Activated CD8-positive, alpha-beta memory T cell treated with anti-CD3 and anti-CD28 coated beads for 48 hours (primary cell): Measurements from ENCODE around the gene TMEM232.
"Not testable (repeated sequence)": the region's sequence is repeated elsewhere in the genome, so short reads cannot be mapped to it uniquely, and the experiment has no call there.

Source experiments
- DNase-seq, 3 experiments: peaks; one replicate each; pipeline ENCODE4 v3.0.0-alpha.2; 2020; ENCODE audit warnings: low read depth in 2 of 3, low spot score in 2 of 3

The TMEM232 gene

DNA sequence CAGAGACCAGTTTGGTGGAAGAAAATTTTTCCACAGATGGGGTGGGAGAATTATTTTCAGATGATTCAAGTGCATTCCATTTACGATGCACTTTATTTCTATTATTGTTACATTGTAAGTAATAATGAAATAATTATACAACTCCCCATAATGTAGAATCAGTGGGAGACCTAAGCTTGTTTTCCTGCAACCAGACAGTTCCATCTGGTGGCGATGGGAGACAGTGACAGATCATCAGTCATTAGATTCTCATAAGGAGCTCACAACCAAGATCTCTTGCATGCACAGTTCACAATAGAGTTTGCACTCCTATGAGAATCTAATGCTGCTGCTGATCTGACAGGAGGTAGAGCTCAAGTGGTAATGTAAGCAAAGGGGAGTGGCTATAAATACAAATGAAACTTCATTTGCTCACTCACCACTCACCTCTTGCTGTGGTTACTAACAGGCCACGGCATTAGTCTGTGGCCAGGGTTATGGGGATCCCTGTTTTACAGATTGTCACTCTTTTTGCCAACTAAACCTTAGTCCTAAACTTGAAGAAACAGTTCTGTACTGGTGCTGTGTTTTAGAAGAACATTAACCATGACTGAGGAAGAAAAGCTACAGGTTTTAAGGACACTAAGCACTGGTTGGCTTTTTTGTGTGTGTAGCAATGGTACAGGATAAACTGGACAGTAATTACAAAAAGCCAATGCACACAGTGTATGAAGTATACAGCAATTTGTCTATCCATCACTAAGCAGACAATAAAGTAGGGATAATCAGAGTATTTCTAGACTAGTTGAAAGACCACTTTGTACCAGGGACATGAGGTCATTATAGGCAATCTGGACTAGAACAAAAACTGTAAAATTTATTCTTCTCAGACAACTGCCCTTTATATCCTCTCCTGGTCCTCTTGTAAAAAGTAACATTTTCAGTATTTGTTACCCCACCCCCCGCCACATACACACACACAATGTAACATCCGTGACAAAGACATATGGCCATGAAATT is 9.9 kb downstream of the TMEM232 start:
- no peak for DNase-seq

- DNase-seq: no peak
These were observed 19.1 kb downstream of the TMEM232 start for GRCh38 chr5:110707260-110707844.

DNA sequence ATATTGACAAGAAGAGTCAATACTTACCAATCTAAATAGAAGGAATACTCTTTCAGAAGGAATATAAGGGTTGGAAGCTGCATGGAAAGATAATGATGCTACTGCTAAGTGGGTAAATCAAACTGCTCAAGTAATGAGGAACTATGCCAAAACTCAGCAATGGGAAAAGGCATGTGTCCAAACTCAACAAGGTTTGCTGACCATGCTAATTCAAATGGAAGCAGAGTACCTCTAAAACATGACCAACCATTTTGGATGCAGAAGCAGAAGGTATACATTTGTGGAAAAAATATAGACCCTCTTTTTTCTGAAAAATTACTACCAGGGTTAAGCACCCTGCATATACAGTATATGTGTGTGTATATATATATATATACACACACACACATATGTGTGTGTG is 21.1 kb downstream of the TMEM232 start:
- DNase-seq: no peak

- no peak for DNase-seq
These were observed 23.0 kb downstream of the TMEM232 start for GRCh38 chr5:110703481-110703880.

- DNase-seq: no peak
These were observed 23.8 kb downstream of the TMEM232 start for GRCh38 chr5:110702704-110703103.

GRCh38 chr5:110702300-110702699 is 24.2 kb downstream of the TMEM232 start:
- no peak for DNase-seq

GRCh38 chr5:110692669-110693068 is 33.8 kb downstream of the TMEM232 start:
- not testable (repeated sequence) for DNase-seq

DNA sequence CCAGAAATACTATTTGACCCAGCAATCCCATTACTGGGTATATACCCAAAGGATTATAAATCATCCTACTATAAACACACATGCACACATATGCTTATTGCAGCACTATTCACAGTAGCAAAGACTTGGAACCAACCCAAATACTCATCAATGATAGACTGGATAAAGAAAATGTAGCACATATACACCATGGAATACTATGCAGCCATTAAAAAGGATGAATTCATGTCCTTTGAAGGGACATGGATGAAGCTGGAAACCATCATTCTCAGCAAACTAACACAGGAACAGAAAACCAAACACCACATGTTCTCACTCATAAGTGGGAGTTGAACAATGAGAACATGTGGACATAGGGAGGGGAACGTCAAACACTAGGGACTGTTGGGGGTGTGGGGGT is 35.9 kb downstream of the TMEM232 start:
- DNase-seq: not testable (repeated sequence)

DNA sequence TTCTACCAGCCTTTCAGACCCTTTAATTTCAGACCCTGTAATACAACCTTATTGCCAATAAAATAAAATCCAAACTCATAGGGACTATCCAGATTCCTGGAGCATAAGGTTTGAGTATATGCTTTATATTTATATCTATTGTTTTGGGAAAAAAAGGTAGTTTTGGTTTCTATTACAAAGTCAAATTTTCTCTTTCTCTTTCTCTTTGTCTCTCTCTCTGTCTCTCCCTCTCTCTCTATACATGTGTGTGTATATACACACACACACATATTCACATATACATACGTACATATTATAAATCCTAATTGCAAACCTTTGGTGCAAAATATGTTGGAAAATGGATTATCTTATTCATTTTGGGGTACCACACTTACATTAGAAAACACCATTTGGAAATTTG is 39.0 kb downstream of the TMEM232 start:
- no peak for DNase-seq

DNA sequence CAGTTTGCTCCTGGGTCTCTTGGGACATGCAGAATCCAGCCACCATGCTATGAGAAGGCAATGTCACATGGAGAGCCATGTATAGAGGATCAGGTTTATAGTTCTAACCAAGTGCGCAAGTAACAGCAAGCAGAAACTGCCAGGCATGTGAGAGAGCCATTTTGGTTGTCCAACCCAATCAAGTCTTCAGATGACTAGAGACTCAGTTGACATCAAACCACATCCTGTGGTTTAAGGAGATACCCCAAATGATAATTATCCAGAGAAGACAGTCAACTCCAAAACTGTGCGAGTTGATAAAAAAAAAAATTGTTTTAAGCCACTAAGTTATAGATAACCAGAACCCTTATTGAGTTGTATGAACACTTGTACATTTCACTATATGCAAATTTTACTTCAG is 40.2 kb downstream of the TMEM232 start:
- DNase-seq: no peak

DNA sequence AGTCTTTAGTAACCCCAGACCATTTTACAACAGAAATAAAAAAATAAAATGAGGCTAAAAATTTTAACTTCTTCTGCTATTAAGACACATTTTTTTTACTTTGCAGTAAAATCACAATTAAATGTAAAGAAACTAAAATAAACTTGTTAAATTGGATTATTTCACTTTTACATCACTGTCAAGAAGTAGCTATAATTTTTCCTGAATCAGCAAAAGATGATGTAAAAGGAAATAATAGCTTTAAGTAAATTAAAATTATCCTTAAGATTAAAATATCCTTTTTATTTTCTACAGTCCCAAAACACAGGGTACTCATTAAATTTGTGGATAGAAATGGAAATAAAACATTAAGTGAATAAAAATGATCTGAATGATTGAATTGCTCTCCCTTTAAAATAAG is 44.5 kb downstream of the TMEM232 start:
- DNase-seq: no peak

DNA sequence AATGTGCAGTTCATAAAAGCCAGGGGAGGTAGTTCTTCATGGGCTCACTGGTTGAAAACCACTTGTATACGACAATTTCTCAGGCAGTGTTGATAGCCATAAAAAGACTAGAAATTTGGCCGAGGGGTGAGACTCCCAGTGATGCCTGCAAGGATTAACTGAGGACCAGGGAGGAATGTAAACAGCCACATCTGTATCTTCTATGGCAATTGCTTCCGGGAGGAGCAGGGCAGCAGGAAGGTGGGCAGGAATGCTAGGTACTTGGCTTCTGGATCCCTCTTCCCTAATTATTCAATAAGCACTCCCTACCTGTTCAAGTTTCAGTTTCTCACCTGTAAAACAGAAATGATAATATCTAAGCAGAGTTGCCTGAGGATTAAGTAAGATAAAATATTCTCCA is 45.4 kb downstream of the TMEM232 start:
- DNase-seq: no peak

DNA sequence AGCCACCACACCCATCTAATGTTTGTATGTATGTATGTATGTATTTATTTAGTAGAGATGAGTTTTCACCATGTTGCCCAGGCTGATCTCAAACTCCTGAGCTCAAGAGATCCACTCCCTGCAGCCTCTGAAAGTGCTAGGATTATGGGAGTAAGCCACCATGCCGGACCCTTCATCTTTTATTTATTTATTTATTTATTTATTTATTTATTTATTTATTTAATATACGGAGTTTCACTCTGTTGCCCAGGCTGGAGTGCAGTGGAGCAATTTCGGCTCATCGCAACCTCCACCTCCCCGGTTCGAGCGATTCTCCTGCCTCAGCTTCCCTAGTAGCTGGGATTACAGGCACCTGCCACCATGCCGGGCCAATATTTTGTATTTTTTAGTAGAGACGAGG is 49.9 kb downstream of the TMEM232 start:
- DNase-seq: not testable (repeated sequence)

DNA sequence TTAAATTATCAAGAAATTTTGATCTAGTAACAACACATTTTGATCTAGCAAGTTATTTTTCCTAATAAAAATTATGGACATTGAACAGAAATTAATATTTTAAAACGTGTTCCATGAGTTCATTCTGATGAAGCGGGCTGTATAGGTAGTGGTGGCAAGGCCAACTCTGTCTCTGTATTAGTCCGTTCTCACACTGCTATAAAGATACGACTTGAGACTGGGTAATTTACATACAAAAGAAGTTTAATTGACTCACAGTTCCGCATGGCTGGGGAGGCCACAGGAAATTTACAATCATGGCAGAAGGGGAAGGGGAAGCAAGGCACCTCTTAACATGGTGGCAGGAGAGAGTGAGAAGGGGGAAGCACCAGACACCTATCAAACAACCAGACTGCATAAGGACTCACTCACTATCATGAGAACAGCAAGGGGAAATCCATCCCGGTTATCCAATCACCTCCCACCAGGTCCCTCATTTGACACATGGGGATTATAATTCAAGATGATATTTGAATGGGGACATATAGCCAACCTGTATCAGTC is 61.2 kb downstream of the TMEM232 start:
- no peak for DNase-seq

DNA sequence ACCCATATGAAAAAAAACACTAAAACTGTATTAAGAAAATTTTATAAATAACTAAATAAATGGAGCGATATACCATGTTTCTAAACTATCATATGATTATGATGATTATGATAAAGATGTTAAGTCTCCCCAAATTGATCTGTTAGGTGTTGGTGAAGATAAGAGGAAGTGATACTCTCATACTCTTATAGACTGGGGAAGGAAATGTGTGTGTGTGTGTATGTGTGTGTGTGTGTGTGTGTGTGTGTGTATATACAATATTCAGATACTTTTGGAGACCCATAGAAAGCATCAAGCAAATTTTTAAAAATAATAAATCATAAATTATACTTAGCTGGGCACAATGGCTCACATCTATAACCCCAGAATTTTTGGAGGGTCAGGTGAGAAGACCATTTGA is 62.9 kb downstream of the TMEM232 start:
- DNase-seq: no peak

GRCh38 chr5:110658006-110658405 is 68.5 kb downstream of the TMEM232 start:
- DNase-seq: no peak

GRCh38 chr5:110653231-110653970 is 73.1 kb downstream of the TMEM232 start:
- DNase-seq: no peak

GRCh38 chr5:110651507-110651906 is 75.0 kb downstream of the TMEM232 start:
- DNase-seq: no peak

- no peak for DNase-seq
These were observed 82.1 kb downstream of the TMEM232 start for GRCh38 chr5:110644357-110644756.

DNA sequence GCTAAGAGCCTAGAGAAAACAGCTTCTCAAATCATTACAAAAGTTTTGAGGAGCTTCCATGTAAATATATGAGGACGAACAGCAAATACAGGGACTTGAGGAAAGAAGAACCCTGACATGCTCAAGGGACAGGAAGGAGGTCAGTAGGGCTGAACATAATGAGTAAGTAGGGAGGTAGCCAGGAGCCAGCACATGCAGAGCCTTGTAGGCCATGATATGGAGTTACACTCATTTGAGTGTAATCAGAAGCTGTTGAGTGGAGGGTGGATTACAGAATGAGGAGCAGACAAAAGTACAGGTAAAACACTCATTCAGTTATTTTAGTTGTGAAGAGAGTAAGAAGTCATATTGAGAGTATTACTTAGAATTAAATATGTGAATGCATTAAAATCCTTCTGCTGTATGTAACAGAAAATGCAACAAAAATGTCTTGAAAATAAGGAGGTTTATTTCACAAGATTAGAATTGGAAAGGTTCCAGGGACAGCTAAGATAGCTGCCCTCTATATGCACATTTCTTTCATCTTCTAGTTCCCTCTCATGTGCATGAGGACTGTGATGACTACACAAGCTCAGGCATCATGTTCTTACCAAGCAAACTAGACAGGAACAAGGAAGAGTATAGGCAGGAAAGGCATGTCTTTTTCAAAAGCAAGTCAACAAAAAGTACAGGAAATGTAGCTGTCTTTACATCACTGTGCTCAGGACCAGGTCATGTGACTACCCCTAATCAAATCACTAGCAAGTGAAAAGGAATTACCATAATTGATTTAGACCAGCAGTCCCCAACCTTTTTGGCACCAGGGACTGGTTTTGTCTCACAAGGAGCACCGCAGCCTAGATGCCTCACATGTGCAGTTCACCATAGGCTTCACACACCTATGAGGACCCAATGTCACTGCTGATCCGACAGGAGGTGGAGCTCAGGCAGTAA is 87.2 kb downstream of the TMEM232 start:
- no peak for DNase-seq
